Epithelial cell of proximal tubule (primary cell): ENCODE results near the gene LDLRAD4. TPM values are rescaled to one million over a fixed set of nuclear protein-coding genes. Genes with fewer than 3 reads are reported as not detected.

ENCODE experiments used
- DNase-seq: peaks from one replicate; pipeline ENCODE4 v3.0.0-alpha.2; 2011; ENCODE audit warnings: low read depth
- H3K4me3 ChIP-seq: 2 replicates; pipeline ENCODE4 v1.5.1; 2011; ENCODE audit warnings: low read depth, mild to moderate bottlenecking, low read length
- CTCF ChIP-seq: conservative IDR thresholded peaks from 2 replicates; pipeline ENCODE4 v1.5.1; 2012; ENCODE audit warnings: low read depth, mild to moderate bottlenecking, low read length
- total RNA-seq: library from RNA; depleted of rRNA; stranded (reverse); fragments of >200 nt; gene quantifications from 2 replicates; pipeline ENCODE4 v1.2.3, GENCODE V29; 2015

Gene LDLRAD4
- total RNA-seq, 1 donor from 2014 or later: under 0.01 TPM

GRCh38 chr18:13624563-13625237 is 406.1 kb downstream of the LDLRAD4 start:
- TF ChIP-seq CTCF: no peak
- no peak for DNase-seq
- no peak overlapping the region for H3K4me3 ChIP-seq

GRCh38 chr18:13625355-13625754 is 406.8 kb downstream of the LDLRAD4 start:
- no peak for DNase-seq
- no peak overlapping the region for H3K4me3 ChIP-seq
- no peak for TF ChIP-seq CTCF

- no peak for TF ChIP-seq CTCF
- DNase-seq: no peak
- H3K4me3 ChIP-seq: no peak overlapping the region
Observed at GRCh38 chr18:13625843-13626543, 407.4 kb downstream of the LDLRAD4 start.

- DNase-seq: no peak
- H3K4me3 ChIP-seq: no peak overlapping the region
- no peak for TF ChIP-seq CTCF
Observed at GRCh38 chr18:13626544-13626908, 408.0 kb downstream of the LDLRAD4 start.

GRCh38 chr18:13627639-13628038 is 409.1 kb downstream of the LDLRAD4 start:
- no peak for TF ChIP-seq CTCF

GRCh38 chr18:13628211-13628610 is 409.7 kb downstream of the LDLRAD4 start:
- H3K4me3 ChIP-seq: no peak overlapping the region
- no peak for DNase-seq
- TF ChIP-seq CTCF: no peak

More at GRCh38 chr18:13627639-13628038, 409.1 kb downstream of the LDLRAD4 start:
- DNase-seq: no peak
- H3K4me3 ChIP-seq: no peak overlapping the region
